DMS114 treated with DMSO at 0.1 percent for 48 hours (cell line): Measurements from ENCODE around the gene CHCHD6.

Source experiments
- DNase-seq: peaks from one replicate; lab custom pipeline; 2025; ENCODE audit not compliant: unreplicated experiment; lab: John Stamatoyannopoulos, UW

Gene CHCHD6

DNA sequence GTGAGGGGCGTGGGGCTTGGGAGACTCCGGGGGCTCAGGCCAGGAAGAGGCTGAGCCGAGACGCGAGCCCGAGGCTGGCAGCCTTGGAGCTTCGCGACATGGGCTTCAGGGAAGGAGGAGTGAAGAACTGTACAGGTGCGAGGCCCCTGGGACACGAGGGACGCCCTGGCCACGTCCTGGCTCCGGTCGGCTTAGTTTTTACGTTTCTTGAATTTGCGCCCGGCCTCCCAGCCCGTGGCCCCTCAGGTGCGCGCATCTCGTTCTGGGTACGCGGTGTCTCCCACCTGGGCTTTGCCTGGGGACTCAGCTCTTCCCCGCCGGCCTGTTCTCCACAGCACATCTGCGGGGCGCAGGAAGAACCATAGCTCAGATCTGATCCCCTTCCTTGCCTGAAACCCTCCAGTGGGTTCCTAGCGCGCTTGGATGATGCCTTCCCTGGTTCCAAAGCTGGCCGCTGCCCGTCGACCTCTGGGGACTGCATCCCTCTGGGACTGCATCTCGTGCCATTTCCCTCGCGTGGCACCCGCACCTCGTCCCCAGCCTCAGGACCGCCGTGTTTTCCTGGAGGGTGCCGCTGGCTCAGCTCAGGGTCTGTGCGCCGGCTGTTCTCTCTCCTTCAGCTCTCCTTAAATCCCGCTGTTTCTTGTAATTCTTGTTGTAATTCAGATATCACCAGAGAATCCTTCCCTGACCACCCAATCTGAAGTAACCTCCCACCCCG is 614 bp downstream of the CHCHD6 start:
- DNase-seq = no peak

DNA sequence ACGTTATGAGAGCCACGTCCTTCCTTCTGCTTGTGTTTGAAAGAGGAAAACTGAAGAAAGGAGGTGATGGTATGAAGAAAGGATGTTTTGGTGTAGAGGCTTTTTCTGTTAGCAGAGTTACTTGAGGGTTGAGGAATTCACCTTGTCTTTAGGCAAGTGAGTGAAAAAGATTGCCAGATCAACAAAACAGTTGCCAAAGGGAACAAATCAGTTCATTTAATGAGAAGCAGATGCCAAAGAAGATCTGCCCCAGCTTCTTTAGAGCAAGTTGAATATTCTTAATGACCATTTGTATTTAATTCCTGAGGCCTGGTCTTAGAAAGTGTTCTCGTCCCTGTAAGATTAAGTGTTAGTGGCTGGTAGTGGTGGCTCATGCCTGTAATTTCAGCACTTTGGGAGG is 2.6 kb downstream of the CHCHD6 start:
- no peak for DNase-seq

DNA sequence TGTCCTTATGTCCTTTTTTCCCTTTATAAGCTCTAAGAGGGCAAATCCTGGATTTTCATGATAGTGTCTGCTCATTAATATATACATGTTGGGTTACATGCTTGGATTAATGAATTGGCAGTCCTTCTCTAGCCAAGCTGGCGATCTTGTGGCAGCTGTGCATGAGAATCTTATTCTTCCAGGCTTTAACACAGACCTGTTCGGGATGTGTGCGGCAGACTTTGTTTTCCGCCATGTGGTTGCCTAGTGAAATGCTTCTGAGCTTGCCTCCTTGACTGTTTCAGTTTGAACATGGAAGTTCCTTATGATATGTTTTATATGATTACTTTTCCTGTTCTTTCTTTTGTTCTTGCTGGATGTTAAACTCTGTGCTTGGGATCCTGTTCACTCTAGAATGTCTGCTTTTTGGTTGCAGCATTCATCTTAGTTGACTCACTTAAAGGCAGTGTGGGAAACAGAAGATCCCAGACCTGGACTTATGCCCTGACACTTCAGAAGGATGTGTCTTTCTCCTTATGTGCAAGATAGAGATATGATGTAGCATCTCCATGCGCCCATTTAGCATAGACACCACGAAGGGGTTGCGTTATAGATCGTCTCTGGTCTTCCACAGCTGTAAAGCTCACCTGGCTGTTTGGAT is 7.2 kb downstream of the CHCHD6 start:
- DNase-seq = no peak

DNA sequence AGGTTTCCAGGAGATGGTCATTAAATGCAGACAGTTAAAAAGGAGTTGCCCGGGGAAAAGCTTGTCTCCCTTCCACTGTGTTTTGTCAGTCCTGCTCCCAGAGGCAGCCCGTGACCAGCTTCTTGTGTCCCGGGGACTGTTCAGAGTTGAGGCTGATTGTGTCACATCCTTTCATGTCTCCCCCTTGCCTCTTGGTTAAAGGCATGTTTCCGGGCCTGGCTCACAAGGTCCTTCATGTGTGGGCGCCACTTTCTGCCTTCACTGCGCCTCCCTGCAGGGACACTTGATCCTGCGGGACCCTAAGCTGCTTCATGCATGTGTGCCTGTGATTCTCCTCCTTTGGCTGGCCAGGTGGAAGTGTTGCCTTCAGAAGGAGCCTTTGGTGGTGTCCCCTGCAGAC is 9.2 kb downstream of the CHCHD6 start:
- DNase-seq = no peak

DNA sequence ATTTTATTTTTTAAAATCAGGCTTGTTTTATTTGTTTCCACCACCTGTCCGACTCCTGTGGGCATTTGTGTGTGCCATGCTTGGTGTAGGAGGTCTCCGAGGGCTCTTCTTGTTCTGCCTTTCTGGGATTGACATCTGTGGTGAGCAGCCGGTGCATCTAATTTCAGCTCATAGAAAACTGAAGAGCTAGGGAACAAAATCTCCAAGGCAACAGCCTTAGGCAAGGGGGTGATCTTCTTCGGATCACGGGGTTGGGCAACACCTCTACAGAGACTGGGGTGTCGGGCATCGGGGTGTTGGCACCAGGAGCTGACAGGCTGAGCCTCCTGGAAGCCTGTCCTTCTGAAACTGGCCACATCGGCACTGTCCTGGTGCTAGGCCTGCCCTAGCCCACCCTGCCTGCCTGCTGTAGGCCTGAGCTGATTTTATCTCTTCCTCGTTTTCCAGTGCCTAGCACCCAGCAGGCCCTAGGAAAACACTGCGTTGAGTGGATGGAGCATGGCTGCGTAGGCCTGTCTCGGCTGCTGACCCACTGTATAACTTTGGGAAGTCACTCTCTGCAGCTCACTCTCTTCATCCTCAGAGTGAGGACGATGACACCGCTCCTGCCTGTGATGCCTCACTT is 10.3 kb downstream of the CHCHD6 start:
- no peak for DNase-seq

DNA sequence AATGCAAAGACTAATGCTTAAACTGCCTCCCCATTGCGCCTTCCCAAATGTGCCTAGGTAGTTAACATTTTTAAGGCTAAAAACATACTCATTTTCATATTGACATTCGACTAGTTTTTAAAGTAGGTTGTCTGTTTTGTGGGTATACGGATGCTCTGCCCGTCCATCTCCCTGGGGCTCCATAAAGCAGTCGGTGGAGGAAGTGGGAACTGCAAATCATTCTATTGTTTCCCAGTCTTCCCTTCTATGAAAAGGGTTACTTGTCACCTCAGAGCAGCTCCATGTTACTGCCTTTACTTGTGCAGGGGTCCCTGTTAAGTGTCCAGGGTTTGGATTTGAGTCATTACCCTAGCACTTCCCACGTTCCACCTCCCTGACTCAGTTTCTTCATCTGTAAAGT is 10.9 kb downstream of the CHCHD6 start:
- DNase-seq = no peak

DNA sequence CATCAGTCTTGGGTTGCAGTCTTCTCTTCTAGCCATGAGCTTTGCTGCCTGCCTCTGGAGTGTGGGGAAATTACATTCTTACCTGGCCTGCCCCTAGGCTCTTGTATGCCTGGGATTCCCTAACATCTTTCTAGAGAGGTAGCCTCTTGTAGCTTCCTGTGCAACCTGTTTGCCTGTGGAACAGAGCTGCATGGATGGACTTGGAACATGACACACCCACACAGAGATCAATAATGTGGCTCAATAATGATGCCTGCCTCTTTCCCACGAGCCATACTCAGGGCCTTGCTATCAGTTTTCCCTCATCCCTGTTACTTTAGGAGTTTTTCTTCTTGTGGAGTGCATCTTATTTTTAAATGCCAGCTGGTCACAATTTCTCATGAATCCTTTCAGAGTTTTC is 11.4 kb downstream of the CHCHD6 start:
- no peak for DNase-seq

DNA sequence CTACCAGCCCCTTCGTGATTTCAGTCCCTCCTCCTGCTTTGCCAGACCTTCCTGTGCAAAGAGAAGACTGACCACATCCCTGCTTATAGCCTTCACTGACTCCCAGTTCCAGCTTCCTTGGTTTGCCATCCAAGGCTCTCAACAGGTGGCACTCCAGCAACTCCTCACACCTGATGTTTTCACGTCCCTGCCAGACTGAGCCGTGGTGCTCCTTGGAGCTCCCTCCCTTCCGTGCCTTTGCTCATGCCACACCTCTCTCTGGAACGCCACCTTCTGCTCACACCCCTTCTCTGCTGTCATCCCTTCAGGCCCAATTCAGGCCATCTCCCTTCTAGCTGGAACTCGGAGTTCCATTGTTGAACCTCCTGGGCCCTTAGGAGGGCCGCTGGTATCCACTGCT is 12.0 kb downstream of the CHCHD6 start:
- no peak for DNase-seq

DNA sequence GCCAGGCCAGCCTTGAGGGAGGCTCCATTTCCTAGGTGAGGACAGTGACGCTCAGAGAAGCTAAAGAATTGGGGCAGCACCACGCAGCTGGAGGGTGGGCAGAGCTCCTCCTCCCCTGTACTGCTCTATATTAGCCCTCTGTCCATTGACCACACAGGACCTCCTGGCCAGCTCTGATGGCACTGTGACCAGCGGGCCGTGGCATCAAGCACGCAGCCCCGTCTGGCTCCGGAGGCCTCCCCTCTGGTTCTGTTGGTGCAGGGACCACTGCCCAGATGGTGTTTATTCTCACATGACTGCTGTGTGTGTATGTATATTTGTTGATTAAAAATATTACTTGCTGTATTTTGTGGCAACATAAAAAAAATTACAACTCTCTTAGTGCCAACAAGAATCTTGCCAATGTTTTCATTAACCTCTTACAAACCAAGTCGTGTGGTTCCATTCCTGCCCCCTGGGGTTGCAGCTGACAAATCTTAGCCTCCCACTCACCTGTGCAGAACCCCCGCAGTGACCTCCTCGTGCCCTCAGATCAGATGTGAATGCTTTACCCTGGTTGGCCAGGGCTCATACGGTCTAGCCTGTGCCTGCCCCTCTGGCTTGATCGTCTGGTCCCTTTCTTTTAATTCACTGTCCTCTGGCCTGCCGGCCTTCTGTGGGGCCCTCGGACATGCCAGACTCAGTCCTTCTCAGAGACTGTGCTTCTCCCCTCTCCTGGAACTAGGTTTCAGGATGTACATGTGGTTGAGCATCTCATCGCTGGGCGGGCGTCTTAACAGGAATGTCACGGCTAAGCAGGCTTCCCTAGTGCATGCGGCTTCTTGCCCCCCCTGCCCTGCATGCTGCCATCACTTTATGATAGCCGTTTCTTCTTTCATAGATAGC is 14.8 kb downstream of the CHCHD6 start:
- no peak for DNase-seq

DNA sequence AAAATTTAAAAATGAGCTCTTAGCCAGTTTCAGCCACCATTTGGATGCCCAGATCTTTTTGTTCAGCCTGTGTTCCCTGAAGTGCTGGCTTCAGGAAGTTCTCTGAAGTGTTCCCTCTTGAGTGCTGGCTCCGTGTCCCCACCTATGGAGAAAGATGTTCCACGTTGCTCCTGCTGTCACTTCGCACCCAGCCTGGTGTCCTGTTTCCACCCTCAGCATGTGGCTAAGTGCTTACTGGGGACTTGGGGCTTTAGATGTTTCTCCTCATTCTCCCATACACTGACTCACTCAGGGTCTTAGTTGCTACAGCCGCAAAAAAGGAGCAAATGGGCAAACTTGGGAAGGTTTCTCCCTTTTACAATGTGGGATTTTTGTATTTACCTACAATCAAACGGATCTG is 16.6 kb downstream of the CHCHD6 start:
- no peak for DNase-seq

DNA sequence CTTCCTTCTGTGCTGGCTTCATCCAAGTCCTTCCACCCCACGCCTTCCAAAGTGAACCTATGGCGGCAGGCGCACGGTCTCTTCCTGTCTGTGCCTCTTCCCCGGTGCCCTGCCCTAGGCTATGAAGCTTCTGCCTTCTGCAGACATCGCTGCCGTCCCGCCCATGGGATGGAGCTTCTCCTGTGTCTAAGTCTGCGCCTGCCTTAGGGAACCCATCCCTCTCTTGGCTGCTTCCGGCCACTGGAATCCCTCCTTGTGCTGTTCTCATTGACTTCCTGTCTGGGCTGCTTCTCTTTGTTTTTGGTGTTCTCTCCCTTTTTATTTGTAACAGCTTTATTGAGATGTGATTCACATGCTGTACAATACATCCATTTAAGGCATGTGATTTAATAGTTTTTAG is 17.2 kb downstream of the CHCHD6 start:
- no peak for DNase-seq

DNA sequence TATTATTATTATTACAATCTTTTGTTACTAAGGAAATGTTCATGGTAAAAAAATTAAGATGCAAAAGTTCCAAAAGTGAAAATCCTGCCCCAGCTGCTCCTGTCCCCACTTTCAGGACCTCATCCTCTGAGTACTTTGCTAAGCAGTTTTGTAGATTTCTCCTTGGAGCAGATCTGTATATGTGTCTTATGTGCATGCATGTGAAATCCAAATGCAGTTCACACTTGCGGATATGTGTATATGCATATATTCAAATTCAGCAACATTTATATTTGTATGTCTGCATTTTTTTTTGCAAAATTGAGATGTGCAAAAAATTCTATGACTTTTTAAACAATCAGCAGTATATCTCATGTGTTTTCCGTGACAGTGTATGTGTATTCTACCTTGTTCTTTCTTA is 19.2 kb downstream of the CHCHD6 start:
- no peak for DNase-seq

DNA sequence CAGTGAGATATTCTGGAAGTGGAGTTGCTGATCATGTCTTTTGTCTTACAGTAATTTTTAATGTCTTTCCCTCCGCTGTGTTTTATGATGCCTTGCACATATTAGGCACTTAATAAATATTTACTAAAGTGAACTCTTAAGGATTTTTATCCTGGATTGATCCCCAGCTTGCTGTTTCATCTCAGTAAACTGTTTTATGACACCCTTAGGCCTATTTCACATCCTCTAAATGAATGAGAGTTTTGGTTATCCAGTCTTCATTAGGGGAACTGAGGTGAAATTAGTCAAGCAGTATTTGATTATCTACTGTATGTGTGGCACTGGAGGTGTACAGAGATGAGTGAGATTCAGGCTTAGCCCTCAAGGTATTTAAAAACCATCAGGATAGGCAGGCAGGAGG is 19.8 kb downstream of the CHCHD6 start:
- DNase-seq = no peak

DNA sequence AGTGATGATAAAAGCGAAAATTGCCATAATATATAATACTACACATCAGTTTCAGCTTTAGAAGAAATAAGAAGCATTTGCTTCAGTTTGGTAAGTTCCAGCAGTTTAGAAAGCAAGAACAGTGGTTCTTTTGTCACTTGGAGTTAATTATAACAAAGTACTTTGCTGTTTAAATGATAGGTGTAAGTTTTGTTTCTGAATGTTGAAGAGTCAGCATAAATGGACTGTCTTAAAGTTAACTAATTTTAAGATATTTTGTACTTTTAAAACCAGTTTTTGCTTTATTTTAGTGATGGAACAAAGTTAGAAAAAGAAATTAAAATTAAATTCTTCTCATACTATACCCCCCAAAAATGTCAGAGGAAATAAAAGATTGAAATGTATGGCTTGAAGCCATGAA is 24.6 kb downstream of the CHCHD6 start:
- DNase-seq = no peak

DNA sequence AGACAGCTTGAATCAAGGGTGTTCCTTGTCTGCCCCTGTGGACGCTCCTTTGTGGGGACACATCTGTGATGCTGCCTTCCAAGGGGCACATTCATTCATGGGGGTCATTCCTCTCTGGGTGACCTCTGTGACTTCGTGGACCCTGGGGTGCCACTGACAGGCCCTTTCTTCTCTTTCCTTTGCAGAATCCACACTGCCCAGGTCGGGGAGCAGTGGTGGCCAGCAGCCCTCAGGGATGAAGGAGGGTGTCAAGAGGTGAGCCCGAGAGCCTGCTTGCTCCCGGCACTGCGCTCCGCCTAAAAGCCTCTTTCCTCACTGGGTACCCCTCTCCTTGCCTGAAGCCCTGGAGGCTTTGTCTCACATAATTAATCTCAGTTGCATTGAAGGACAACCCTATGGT is 26.3 kb downstream of the CHCHD6 start:
- DNase-seq = no peak

DNA sequence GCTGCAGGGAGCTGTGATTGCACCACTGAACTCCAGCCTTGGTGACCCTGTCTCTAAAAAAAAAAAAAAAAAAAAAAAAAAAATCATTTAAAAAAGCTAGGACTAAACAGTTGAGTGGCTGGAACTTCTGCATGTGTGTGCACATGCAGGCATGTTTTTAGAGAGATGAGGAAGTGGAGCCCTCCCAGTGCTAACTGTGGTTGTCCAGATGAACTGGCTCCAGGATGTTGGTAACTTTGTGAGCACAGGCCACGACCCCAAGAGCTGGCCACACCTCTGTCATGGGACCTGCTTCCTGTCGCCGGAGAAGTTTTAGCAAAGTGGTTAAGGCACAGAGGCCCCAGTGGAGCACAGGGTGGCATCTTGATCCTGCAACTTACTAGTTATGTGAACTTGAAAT is 27.0 kb downstream of the CHCHD6 start:
- no peak for DNase-seq

DNA sequence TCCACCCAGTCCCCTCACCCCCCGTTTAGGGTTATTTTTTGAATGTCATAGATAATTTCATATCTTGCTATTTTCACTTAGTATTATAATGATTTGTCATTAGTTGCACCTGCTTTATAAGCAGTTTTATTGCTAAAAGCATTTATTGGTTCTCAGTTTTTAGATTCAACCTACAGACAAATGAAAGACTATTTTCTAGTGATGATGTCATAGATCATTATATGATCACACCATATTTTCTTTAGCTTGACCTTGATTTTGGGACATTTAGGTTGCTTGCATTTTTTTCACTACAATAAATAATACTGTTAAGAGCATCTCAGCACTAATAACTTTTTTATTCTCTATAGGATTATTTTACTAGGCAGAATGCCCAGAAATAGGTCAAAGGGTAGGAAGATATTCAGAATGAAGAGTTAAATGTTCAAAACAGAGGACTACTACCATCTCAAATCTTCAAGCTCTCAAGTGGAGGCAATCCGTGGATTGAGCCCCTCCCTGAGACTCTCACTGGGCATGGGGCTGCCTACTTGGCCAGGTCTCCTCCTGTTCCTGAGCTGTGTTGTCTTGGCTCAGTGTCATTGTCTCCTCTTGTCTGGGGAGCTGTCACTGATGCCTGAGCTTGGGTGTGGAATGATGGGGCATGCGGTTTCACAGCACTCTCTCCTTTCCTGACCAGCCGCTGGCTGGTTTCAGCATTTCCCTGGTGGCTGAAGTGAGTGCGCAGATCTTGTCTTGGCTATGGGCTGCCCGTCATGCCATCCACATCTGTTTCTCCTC is 28.4 kb downstream of the CHCHD6 start:
- no peak for DNase-seq

DNA sequence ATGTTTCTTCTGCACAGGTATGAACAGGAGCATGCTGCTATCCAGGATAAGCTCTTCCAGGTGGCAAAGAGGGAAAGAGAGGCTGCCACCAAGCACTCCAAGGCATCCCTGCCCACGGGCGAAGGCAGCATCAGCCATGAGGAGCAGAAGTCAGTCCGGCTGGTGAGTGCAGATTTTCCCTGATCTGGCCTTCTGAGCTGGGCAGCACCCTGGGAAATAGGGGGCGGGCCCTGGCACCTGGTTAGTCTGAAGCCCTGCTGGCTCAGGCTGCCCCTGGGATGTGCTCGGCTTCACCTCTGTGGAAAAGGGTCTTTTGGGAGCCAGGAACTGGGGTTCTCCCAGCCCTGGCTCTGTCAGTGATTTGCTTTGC is 29.0 kb downstream of the CHCHD6 start:
- DNase-seq = no peak

DNA sequence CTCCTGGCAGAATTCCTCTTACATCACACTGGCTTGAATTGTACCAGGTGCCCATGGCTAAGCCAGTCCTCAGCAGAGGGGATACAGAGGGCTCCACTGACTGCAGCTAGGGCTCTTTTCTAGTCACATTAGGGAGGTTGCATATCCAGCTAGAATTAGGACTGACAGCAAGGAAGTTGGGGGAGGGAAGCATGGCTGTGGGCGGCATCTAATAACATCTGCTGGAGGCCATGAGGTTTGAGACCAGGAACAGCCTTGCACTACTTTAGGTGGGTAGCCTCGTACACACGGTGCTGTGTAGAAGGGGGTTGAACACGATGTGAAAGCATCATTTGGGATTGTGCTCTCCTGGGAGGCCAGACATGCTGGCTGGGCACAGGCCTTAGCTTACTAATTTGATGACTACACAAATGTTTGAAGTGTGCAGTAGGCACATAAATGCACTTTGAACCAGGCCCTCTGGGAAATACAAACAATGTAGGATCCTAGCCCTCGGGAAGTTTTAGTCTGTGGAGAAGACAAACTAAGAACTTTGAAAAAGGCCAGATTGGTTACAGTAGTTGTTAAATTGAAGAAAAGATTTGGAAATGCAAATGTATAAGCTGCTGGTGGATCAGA is 30.2 kb downstream of the CHCHD6 start:
- no peak for DNase-seq

DNA sequence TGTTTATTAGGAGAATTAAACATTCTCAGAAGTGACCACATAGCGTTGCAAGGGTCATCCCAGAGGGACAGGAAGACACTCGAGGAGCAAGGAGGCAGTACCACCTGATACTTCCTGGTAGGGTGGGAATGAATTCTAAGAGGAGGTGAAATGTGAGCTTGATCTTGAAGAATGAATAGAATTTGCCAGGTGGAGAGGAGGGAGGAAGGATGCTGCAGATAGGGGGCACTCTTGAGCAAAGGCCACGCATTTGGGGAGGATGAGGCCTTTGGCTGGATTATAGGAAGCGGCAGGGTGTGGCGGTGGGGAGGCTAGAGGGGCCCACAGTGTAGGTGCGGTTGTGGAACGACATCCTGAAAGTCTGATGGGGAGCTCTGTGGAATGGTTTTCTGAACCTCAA is 33.5 kb downstream of the CHCHD6 start:
- no peak for DNase-seq

DNA sequence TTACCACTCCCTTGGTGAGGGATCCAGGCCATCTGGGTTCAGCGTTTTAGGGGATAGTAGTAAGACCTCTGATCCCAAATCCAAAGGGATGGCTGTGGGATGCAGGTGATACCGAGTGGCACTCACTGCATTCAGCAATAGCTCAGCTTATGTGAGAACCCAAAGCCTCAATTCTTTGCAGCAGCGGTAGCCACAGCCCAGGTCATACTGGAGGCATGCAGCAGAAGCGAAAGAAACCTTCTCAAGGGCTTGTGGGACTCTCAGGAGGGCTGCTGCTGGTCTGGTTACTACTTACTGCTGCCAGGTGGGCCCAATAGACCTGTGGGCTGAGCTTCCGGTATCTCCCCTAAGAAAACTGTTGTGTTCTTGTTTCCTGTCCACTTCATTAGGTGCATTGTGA is 38.0 kb downstream of the CHCHD6 start:
- DNase-seq = no peak
